ENCODE data around the gene MEFV.
"Not testable (repeated sequence)": the region's sequence is repeated elsewhere in the genome, so short reads cannot be mapped to it uniquely, and the experiment has no call there.

Gene MEFV

DNA sequence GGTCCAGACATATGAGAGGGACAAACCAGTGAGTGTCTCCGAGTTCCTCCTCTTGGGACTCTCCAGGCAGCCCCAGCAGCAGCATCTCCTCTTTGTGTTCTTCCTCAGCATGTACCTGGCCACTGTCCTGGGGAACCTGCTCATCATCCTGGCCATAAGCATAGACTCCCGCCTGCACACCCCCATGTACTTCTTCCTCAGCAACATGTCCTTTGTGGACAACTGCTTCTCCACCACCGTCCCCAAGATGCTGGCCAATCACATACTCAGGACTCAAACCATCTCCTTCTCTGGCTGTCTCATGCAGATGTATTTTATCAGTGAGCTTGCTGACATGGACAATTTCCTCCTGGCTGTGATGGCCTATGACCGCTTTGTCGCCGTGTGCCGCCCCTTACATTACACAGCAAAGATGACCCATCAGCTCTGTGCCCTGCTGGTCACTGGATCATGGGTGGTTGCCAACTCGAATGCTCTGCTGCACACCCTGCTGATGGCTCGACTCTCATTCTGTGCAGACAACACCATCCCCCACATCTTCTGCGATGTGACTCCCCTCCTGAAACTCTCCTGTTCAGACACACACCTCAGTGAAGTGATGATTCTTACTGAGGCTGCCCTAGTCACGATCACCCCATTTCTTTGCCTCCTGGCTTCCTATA is 40.7 kb downstream of the MEFV start:
- no peak for DNase-seq (ENCODE audit: low read depth)

DNA sequence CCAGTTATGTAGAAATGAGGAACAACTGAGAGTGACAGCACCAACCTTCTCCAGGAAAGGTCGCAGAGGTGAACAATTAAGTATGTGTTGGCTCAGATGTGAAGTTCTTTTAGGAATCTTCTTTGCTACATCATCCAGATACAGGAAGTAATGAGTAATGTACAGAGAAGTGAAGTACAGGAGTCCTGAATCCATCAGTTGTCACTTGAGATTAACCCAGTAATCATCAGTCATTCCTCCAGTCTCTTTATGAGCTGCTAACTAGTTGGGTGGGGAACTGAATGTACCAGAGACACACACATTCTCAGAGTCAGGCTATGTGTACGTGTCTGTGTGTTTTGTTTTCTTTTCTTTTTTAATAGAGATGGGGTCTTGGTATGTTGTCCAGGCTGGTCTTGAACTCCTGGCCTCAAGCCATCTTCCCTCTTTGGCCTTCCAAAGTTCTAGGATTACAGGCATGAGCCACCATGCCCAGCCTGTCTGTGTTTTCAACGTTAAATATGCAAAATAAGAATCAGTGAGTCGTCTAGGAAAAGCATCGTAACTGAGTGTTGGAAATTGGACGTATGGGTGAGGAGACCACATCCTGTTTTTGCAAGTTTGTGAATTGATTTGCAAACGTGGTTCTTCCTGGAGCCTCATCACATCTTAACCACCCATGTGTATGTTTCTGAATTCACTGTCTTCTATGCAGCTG is 41.4 kb downstream of the MEFV start:
- no peak for DNase-seq (ENCODE audit: low read depth)

DNA sequence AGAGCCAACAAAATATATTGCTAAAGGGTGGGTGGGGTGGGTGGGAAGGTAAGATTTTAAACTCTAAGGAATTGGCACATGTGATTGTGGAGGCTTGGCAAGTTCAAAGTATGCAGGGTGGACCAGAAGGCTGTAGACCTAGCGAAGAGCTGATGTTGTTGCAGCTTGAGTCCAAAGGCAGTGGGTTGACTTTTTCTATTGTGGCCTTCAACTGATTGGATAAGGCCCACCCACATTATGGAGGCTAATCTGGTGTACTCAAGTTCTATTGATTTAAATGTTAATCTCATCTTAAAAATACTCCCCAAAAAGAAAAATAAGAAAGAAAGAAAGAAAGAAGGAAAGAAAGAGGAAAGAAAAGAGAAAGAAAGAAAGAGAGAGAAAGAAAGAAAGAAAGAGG is 43.9 kb downstream of the MEFV start:
- no peak for DNase-seq (ENCODE audit: low read depth)

DNA sequence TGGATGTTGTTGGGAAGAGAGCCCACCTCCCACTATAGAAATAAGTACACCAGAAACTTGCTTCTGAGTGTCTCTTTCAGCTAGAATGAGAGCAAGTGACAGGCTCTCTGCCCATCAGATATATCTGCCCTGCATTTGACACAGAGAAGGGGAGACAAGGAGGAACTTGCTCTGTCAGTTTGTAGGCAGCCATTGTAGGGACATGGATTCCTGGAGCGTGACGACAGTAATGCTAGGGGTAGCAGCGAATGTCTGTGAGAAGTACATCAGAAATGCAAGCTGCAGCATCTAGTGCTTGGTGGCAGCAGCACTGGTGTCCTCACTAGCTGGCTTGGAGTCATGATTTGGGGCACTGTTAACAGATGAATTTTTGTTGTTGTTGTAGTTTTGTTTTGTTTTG is 44.4 kb downstream of the MEFV start:
- DNase-seq (ENCODE audit: low read depth): no peak

DNA sequence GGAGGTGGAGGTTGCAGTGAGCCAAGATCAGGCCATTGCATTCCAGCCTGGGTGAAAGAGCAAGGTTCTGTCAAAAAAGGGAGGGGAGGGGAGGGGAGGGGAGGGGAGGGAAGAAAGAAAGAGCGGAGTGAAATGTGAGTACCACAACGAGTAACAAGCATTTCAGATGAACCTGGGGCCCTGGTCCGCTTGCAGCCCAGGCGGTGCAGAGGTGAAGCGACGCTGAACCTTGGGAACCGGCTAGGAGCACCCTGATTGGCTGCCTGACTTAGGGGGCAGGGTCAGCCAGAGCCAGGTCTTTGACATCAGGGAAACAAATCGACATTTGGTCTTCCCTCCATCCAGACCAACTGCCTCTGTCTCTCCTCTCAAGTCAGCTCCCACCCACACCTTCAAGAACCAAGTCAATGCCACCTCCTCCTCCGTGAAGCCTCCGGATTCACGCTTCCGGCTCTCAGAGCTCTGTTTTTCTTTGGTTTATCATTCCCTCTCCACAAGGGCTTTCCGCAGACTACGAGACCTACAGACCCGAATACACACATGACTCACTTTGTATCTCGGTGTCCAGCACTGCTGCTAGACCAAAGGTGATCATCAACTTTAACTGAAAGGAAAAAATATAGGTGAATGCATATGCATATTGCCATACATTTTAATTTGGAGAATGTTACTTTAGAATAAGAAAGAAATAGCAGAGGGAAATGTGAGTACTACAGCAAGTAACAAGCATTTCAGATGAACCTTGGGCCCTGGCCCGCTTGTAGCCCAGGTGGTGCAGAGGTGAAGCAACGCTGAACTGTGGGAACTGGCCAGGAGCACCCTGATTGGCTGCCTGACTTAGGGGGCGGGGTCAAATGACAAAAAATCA is 49.1 kb downstream of the MEFV start:
- DNase-seq (ENCODE audit: low read depth): no peak

DNA sequence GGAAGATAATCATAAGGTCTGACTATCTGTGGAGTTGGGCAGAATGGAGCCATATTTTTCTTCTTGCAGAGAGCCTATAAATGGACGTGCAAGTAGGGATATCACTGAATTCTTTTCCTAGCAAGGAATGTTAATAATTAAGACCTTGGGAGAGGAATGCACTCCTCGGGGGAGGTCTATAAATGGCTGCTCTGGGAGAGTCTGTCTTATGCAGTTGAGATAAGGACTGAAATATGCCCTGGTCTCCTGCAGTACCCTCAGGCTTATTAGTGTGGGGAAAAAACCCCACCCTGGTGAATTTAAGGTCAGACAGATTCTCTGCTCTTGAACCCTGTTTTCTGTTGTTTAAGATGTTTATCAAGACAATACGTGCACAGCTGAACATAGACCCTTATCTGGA is 50.5 kb downstream of the MEFV start:
- not testable (repeated sequence) for DNase-seq (ENCODE audit: low read depth)

DNA sequence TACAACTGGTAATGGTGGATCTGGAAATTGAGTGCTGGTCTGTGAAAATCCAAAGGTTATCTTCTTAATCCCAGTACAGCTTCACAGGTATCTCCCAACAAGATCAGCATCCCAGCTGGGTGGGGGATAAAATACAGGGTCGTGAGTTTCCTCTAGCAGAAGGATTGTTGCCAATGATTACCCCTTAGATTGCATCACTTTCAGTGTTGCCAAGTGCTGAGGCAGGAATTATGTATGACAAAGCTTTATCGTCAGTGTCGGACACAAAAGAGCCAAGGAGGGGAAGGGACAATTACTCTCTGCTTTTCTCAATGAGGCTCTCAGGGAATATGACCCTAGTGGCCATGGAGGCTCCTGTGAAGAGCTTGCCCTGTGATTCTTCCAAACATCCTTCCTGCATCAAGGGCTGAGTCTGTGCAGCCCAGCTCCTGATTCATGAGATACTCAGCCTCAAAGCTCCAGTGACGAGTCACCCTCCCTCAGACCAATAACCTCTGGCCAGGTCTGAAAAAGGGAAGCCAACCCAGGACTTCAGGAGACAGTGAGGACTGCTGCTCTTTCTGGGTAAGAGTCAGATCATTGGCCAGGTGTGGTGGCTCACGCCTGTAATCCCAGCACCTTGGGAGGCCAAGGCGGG is 53.4 kb downstream of the MEFV start:
- no peak for DNase-seq (ENCODE audit: low read depth)

DNA sequence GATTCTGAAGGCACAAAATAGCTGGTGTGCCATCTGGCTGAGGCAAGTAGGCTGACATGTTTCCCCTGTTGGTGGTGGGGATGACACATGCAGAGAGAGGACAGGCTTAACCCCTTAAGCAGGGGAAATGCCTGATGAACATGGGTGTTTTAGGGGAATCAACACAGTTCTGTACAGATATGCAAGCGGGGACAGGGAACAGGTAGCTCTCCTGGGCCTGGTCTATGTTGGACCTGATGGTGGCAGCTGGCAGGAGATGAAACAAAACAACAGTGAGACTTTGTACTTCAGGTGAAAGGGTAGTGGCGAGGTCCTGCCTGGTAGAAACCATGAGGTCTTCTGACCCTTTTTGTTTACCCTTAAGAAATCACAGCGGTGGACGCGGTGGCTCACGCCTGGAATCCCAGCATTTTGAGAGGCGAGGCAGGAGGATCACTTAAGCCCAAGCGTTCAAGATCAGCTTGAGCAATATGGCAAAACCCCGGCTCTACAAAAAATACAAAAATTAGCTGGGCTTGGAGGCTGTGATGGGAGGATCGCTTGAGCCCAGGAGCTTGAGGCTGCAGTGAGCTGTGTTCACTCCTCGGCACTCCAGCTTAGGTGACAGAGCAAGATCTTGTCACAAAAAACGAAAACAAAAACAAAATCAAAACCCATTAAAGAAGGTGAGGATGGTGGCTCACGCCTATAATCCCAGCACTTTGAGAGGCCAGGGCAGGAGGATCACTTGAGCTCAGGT is 57.9 kb downstream of the MEFV start:
- no peak for DNase-seq (ENCODE audit: low read depth)

DNA sequence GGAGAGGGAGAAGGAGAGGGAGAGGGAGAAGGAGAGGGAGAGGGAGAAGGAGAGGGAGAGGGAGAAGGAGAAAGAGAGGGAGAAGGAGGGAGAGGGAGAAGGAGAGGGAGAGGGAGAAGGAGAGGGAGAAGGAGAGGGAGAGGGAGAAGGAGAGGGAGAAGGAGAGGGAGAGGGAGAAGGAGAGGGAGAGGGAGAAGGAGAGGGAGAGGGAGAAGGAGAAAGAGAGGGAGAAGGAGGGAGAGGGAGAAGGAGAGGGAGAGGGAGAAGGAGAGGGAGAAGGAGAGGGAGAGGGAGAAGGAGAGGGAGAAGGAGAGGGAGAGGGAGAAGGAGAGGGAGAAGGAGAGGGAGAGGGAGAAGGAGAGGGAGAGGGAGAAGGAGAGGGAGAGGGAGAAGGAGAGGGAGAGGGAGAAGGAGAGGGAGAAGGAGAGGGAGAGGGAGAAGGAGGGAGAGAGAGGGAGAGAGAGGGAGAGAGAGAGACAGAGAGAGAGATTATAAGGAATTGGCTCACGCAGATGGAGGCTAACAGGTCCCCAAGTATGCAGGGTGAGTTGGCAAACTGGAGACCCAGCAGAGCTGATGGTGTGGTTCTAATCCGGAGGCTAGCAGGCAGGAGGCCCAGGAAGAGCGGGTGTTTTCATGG is 58.6 kb downstream of the MEFV start:
- DNase-seq (ENCODE audit: low read depth): not testable (repeated sequence)

DNA sequence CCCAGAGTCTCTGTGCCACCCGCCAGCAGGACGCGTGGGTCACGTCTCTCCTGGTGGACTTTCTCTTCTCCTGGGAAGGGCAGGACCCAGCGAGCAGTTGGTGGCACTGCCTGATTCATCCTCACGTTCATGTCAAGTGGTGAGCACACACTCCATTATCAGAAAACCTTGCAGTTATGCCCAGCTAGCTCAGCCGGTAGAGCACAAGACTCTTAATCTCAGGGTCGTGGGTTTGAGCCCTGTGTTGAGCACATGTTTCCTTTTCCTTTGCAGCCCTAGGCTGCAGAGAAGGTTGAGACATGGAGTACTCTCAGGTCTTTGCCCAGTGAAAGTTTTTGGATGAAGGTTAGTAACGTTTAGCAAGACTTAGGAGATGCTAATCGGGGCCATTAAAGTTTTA is 60.5 kb downstream of the MEFV start:
- DNase-seq (ENCODE audit: low read depth): no peak

DNA sequence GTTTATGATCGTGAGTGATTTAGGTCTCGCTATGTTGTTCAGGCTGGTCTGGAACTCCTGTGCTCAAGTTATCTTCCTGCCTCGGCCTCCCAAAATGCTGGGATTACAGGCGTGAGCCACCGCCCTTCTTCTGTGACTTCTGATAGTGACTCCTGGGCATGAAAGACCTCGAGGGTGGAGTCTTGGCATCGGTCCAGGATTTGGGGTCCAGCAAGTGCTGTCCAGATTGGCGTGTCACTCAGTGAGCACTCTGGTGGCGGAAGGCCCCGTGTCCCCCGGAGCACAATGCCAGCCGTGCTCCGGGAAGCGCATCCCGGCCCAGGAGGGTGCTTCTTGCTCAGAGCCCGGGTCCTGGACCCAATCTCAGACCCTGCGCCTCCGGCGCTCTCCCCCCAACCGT is 61.6 kb downstream of the MEFV start:
- DNase-seq (ENCODE audit: low read depth): no peak

DNA sequence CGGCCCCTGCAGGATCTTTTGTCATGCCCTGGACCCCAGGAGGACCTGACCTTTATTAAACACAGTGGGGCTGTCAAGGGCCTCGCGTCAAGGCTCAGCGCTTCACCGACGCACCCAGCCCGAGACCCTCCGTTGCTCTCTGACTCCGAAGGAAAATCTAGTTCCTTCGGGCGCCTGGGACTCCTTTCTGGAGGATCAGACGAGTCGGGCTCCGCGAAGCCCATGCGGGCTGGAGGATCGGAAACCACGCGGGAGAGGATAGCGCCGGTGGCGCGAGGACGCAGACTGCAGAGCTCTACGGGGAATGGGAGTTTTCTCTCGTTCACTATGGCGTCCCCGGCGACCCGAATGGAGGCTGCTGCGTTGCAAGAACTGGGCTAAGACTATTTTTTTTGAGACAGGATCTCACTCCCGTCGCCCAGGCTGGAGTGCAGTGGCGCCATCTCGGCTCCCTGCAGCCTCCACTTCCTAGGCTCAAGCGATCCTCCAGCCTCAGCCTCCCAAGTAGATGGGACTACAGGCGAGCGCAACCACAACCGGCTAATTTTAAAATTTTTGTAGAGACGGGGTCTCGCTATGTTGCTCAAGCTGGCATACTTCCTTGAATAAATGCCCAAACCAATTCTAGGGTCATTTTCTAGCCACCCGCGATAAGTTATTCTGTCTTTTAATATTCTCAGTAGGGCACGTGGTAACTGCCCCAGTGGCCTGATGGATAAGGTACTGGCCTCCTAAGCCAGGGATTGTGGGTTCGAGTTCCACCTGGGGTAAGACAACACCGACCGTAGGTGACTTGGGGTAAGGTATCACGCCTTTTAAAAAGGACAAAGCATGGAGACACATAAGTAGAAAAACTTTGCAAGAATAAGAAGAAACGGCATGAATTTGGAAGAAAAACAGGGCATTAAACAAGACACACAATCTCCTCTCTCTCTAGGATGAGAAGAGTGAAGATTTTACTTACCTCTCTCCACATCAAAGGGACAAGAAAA is 62.9 kb downstream of the MEFV start:
- DNase-seq (ENCODE audit: low read depth): no peak

DNA sequence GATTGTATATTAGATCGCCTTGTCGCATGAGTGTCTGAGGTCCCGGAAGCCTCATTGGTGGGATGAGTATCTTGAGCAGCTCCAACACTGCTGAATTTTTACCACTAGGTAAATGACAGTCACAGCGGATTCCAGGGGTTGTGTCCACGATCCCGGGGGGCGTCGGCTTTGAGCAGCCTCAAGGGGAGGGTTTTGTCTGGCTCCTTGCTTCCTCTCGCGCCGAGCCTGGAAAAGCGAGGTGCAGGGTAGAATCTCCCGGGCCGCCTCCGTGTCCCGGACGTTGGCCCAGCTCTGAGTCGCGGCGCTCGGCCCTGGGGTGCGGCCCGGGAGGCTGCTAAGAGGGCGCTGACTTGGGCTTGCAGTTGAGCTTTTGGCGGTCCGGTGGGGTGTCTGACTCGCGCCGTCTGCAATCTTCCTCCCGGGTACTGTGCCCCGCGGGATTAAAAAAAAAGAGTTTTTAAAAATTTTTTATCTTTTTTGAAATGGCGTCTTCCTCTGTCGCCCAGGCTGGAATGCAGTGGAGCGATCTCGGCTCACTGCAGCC is 63.9 kb downstream of the MEFV start:
- DNase-seq (ENCODE audit: low read depth): no peak
